Epidermal melanocyte (primary cell): ENCODE data around the gene ZFP36L1.
"Not testable (repeated sequence)": the region's sequence is repeated elsewhere in the genome, so short reads cannot be mapped to it uniquely, and the experiment has no call there.

Experiments used
- DNase-seq: peaks from one replicate; pipeline ENCODE4 v3.0.0; 2011; ENCODE audit warnings: low spot score; ENCODE audit not compliant: insufficient read length

Gene ZFP36L1

DNA sequence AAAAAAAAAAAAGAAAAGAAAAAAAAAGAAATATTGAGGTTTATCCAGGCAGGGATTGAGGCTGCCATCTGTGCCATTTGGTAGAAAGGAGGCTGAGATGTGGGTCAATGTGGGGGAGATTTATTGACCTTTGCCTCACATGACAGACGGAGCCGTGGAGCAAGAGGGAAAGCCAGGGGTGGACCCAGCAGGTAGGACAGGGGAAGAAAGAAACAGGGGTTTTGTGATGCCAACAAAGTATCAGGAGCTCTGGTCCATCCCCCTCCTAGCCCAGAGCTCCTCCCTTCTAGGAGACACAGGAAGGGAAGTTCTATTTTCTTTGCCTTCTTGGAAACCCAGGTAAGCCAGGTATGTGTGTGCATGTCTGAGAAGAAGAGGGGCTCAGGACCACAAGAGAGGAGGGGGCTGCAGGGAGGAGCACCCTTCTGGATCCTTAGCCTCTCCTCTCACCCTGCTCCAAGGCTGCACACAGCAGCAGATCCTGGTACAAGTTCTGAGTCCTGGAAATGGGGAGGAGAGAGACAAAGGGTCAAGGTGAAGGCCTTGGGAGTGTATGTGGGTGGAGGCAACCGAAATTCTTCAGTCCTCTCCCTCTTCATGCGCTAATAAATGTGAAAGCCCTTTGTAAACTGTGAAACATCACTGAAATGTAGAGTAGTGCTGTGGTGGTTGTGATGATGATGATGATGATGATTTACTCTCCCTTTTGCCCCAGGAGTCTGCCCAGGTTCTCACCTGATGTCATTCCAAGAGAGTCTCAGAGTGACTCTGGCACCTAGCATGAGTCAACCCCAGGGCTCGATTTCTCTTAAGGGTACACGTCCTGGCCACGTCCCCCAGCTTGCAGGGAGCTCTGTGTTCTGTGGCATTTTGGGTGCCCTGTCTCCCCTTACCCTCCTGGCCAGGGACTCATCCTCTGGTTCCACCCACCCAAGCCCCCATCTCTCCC is 26.3 kb downstream of the ZFP36L1 start:
- DNase-seq: no peak

GRCh38 chr14:68763843-68764242 is 29.0 kb downstream of the ZFP36L1 start:
- DNase-seq: not testable (repeated sequence)

- DNase-seq: no peak
Observed at GRCh38 chr14:68762953-68763764, 29.7 kb downstream of the ZFP36L1 start.

DNA sequence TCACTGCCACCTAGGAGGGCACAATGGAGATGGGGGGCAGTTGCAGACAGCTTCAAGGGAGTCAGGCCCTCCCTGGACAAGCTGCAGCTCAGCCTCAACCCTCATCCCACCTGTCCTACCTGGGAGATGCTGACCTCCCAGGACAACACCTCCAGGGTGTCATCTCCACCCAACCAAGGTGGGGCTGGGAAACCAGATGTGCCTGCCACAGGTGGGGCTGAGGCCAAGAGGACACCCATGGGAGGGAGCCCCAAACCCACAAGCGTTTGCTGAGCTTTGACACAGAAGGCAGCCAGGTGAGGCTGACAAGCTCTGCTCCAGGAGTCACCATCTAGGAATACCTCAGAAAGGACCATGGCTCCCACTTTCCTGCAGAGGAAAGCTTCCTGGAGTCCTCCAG is 31.5 kb downstream of the ZFP36L1 start:
- no peak for DNase-seq

GRCh38 chr14:68760761-68761160 is 32.1 kb downstream of the ZFP36L1 start:
- DNase-seq: no peak

DNA sequence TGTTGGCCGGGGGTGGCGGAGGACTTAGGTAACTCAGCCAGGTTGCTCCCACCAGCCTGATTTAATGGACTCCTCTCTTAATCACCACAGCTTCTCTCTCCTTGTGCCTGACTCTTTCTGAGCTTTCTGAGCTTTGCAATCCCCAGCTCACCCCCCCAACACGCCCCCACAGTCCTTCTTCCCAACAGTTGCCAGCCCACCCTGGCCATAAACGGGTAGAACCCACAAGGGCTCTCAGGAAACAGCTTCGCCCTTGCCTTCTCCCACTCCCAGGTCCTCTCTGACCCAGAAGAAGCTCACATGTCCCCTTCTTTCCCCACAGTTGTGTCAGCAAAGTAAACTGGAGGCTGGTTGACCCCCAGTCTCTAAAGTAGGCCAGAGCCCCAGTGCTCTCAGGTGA is 32.9 kb downstream of the ZFP36L1 start:
- DNase-seq: no peak

- DNase-seq: no peak
Observed at GRCh38 chr14:68759017-68759560, 33.8 kb downstream of the ZFP36L1 start.

DNA sequence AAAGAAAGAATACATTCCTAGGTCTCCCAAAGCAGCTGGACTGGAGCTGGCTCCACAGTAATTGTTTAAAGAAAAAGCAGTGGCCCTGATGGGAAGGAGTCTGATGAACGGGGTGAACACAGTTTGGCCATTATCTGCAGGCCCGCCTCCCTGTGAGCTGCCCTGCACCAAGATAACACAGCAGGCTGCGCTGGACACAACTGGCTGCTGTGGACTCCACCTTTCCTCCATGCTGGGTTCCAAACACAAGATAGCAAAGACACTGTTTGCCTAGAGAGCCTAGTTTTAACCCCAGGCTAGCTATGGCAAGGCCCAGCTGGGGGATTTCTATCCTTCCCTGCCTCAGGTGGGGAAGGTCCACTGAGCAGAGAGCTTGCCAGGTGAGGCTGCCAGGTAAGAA is 34.6 kb downstream of the ZFP36L1 start:
- DNase-seq: no peak

DNA sequence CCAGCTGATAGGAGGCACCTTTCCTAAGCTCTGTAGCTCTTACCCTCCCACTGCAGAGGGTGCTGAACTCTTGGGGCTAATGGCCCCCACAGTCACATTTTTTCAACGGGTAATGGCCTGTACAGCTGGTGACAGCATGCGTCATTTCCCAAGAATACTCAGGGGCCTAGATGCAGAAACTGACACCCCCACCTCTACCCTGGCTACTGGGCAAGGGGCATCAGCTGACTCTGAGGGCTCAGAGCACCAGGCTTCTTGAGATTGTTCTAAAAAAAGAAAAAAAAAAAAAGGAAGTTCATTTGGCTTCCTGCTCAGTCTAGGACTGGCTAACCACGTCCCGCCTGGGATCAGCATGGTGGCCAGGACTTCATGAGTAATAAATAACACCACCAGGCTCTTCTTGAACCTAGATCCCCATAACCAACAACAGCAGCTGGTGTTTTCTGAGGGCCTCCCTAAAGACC is 35.2 kb downstream of the ZFP36L1 start:
- no peak for DNase-seq

DNA sequence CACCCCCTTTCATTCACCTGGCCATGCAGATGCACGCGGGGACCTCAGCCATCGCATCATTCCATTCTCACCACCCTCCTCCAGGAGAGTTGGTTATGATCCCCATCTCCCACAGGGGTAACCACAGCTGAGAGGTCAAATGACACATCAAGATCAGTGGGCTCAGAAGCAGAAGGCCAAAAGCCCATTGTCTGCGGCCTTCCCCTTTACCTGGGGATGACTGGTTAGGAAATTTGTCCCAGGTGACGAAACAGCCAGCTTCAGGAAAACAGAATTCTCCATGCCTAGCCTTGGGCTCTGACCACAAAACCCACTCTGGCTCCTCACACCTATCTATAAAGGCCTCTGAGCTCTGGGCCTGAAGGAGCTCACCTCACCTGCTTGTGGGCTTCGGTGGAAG is 36.1 kb downstream of the ZFP36L1 start:
- no peak for DNase-seq

- DNase-seq: no peak
Observed at GRCh38 chr14:68756000-68756481, 36.8 kb downstream of the ZFP36L1 start.

DNA sequence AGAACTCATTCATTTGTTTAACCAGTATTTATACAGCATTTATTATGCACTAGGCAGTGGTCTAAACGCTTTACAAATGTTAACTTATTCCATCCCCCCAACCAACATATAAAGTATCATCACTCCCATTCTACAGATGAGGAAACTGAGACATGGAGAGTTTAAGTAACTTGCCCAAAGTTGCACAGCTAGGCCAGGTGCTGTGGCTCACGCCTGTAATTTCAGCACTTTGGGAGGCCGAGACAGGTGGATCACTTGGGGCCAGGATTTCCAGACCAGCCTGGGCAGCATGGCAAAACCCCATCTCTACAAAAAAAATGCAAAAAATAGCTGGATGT is 37.9 kb downstream of the ZFP36L1 start:
- no peak for DNase-seq

- DNase-seq: no peak
Observed at GRCh38 chr14:68753690-68754089, 39.2 kb downstream of the ZFP36L1 start.

GRCh38 chr14:68752271-68753006 is 40.4 kb downstream of the ZFP36L1 start:
- DNase-seq: no peak

DNA sequence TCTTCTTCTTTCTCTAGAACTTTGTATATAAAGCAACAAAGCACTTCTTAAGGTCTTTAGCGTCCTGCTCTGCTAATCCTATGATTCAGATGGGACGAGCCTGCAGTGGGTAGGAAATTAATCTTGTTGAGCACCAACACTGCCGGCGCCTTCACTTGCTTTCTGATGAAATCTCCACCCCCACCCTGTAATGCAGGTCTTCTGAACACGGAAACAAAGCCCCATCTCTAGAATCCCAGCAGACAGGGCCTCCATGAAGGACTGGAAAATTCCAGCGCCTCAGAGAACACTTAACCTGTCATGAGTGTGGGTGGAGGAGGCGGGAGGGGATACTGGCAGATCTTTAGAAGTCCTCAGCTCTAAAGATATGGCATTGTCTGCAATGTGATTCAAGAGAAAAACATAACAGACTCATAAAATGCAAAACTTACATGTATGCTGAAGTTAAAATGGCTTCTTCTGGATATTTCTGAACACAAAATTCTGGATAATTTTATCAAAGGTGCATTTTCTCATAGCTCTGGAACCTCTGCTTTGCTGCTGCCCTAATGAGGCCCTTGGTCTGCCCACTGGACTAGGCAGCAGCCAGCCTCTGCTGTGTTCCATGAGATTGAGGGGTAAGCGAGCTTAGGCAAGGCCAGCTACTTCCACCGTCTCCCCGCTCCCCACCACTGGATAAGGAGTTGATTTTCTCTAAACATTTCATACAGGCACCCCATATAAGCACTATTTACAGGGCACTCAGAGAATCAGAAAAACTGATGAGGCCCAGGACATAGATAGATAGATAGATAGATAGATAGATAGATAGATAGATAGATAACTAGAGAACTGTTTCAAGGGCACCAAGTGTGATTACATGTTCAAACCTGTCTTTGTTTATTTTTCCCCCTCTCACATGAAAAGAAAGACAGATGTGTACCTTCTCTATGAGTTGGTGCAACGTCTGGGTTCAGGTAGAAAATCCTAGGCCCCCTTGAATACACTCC is 43.1 kb downstream of the ZFP36L1 start:
- DNase-seq: no peak

GRCh38 chr14:68748691-68749090 is 44.2 kb downstream of the ZFP36L1 start:
- DNase-seq: no peak

GRCh38 chr14:68748260-68748659 is 44.6 kb downstream of the ZFP36L1 start:
- DNase-seq: no peak

DNA sequence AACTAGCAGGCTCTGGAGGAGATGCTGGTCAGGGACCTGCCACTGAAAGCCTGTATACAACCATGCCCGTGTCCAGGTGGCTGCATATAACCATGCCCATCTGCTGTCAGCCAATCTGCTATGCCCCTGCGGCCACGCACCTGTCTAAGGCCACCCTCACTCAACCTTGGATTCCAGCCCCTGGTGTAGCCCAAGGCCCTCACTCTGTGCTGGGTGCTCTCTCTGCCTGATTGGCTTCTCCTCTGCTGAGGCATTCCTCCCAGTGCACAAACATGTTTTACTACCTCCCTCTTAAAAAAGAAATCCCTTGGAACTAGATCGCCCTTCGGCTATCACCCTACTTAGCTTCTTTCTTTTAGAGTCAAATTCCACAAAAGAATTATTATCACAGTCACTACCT is 45.5 kb downstream of the ZFP36L1 start:
- DNase-seq: no peak

DNA sequence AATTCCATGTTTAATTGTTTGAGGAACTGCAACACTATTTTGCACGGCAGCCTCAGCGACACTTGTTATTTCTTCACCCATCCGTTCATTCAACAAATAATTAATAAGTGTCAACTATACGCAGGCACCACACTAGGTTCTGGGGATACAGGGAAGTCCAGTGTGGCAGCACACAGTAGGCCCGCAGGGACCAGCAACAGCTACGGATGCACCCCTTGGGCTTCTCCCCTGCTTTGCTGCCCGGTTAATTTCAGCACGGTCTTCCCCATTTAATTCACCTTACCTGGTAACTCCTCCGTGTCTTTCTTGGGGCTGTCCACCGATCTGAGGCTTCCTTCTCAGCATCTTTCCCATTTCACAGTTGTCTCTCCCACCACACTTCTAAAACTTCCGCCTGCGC is 48.3 kb downstream of the ZFP36L1 start:
- no peak for DNase-seq

GRCh38 chr14:68741839-68742470 is 50.9 kb downstream of the ZFP36L1 start:
- DNase-seq: no peak
